ENCODE measurements around the gene CCL2.

The CCL2 gene

GRCh38 chr17:34303606-34304005, 48.5 kb downstream of the CCL2 start:
- no peaks in the 10 kb centered on the region for H3F3A ChIP-seq (ENCODE audit: insufficient read depth)
- H3K9me2 ChIP-seq (replicated peaks; ENCODE audit: insufficient read depth, low read length) = no peaks in the 10 kb centered on the region
- H2AFZ ChIP-seq (ENCODE audit: low read depth, low read length, severe bottlenecking) = no peak overlapping the region
- H3K9me3 ChIP-seq (ENCODE audit: insufficient read depth, low read length) = no peaks in the 10 kb centered on the region
- no peak overlapping the region for H3K4me2 ChIP-seq (ENCODE audit: low read depth, low read length, poor library complexity, severe bottlenecking)
- H3K27ac ChIP-seq (ENCODE audit: low read depth, low read length) = no peak overlapping the region
- no peaks in the 10 kb centered on the region for H4K20me1 ChIP-seq (ENCODE audit: low read depth, low read length)
- H3K4me3 ChIP-seq (ENCODE audit: insufficient read depth, low read length, poor library complexity, severe bottlenecking) = no peak overlapping the region
- no peaks in the 10 kb centered on the region for H3K36me3 ChIP-seq (ENCODE audit: low read length)
- no peaks in the 10 kb centered on the region for H3K27me3 ChIP-seq (ENCODE audit: low read length)
- no peak for TF ChIP-seq EZH2phosphoT487 (conservative IDR thresholded peaks at IDR 0.05; ENCODE audit: low read length)
- no peak for TF ChIP-seq CTCF (IDR thresholded peaks at IDR 0.05; ENCODE audit: insufficient read depth, low read length, poor library complexity, severe bottlenecking)
- no peak overlapping the region for H3K9ac ChIP-seq (ENCODE audit: low read length)
- H3K79me2 ChIP-seq (ENCODE audit: insufficient read depth, low read length) = no peaks in the 10 kb centered on the region

- Histone ChIP-seq H3K79me2 (ENCODE audit: insufficient read depth, low read length) (no peaks in the 10 kb centered on the region), H3K9me2 (replicated peaks; ENCODE audit: insufficient read depth, low read length) (no peaks in the 10 kb centered on the region), H3K4me2 (ENCODE audit: low read depth, low read length, poor library complexity, severe bottlenecking) (no peak overlapping the region), H3K4me3 (ENCODE audit: insufficient read depth, low read length, poor library complexity, severe bottlenecking) (no peak overlapping the region), H3K27me3 (ENCODE audit: low read length) (no peaks in the 10 kb centered on the region), H3K27ac (ENCODE audit: low read depth, low read length) (no peak overlapping the region), H3F3A (ENCODE audit: insufficient read depth) (no peaks in the 10 kb centered on the region), H4K20me1 (ENCODE audit: low read depth, low read length) (no peaks in the 10 kb centered on the region), H3K9ac (ENCODE audit: low read length) (no peak overlapping the region), H3K9me3 (ENCODE audit: insufficient read depth, low read length) (no peaks in the 10 kb centered on the region), H2AFZ (ENCODE audit: low read depth, low read length, severe bottlenecking) (no peak overlapping the region), H3K36me3 (ENCODE audit: low read length) (no peaks in the 10 kb centered on the region)
- no peak for TF ChIP-seq EZH2phosphoT487 (conservative IDR thresholded peaks at IDR 0.05; ENCODE audit: low read length)
- TF ChIP-seq CTCF (IDR thresholded peaks at IDR 0.05; ENCODE audit: insufficient read depth, low read length, poor library complexity, severe bottlenecking) = no peak
Observed at GRCh38 chr17:34305061-34305460, 50.0 kb downstream of the CCL2 start.

GRCh38 chr17:34305606-34306005, 50.5 kb downstream of the CCL2 start:
- H3K4me3 ChIP-seq (ENCODE audit: insufficient read depth, low read length, poor library complexity, severe bottlenecking) = no peak overlapping the region
- H4K20me1 ChIP-seq (ENCODE audit: low read depth, low read length) = no peaks in the 10 kb centered on the region
- no peaks in the 10 kb centered on the region for H3K27me3 ChIP-seq (ENCODE audit: low read length)
- no peaks in the 10 kb centered on the region for H3K79me2 ChIP-seq (ENCODE audit: insufficient read depth, low read length)
- no peak overlapping the region for H2AFZ ChIP-seq (ENCODE audit: low read depth, low read length, severe bottlenecking)
- no peak overlapping the region for H3K4me2 ChIP-seq (ENCODE audit: low read depth, low read length, poor library complexity, severe bottlenecking)
- no peak overlapping the region for H3K27ac ChIP-seq (ENCODE audit: low read depth, low read length)
- H3K36me3 ChIP-seq (ENCODE audit: low read length) = no peaks in the 10 kb centered on the region
- no peak for TF ChIP-seq CTCF (IDR thresholded peaks at IDR 0.05; ENCODE audit: insufficient read depth, low read length, poor library complexity, severe bottlenecking)
- TF ChIP-seq EZH2phosphoT487 (conservative IDR thresholded peaks at IDR 0.05; ENCODE audit: low read length) = no peak
- no peak overlapping the region for H3K9ac ChIP-seq (ENCODE audit: low read length)
- H3K9me2 ChIP-seq (replicated peaks; ENCODE audit: insufficient read depth, low read length) = no peaks in the 10 kb centered on the region
- H3F3A ChIP-seq (ENCODE audit: insufficient read depth) = no peaks in the 10 kb centered on the region
- no peaks in the 10 kb centered on the region for H3K9me3 ChIP-seq (ENCODE audit: insufficient read depth, low read length)

Data from SU-DHL-6 (cell line).